HG02943 (cell line): ENCODE results near the gene TCF21.
"Not testable (repeated sequence)": the region's sequence is repeated elsewhere in the genome, so short reads cannot be mapped to it uniquely, and the experiment has no call there.

ENCODE experiments used
- ATAC-seq: cut with Tn5 transposase; IDR thresholded peaks from one replicate; pipeline ENCODE4 v1.9.1; 2021; ENCODE audit warnings: mild to moderate bottlenecking, low read depth, moderate library complexity; ENCODE audit not compliant: unreplicated experiment

TCF21 gene

GRCh38 chr6:133888929-133889556 is at the start of gene TCF21:
Gene TCF21, plus strand, starts transcription at chr6:133889113. Its CDS starts 285 bp downstream, at chr6:133889398.
- no peak for ATAC-seq

- no peak for ATAC-seq
These were observed 47.7 kb upstream of the TCF21 start for GRCh38 chr6:133841176-133841575.

GRCh38 chr6:133843098-133843497 is 45.8 kb upstream of the TCF21 start:
- ATAC-seq: no peak

- ATAC-seq: no peak
These were observed 44.2 kb upstream of the TCF21 start for GRCh38 chr6:133844709-133845108.

GRCh38 chr6:133854041-133854363 is 34.9 kb upstream of the TCF21 start:
- ATAC-seq: no peak

- ATAC-seq: no peak
These were observed 34.3 kb upstream of the TCF21 start for GRCh38 chr6:133854364-133855275.

- no peak for ATAC-seq
These were observed 33.5 kb upstream of the TCF21 start for GRCh38 chr6:133855276-133855990.

GRCh38 chr6:133855991-133856370 is 32.9 kb upstream of the TCF21 start:
- ATAC-seq: no peak

- no peak for ATAC-seq
These were observed 32.0 kb upstream of the TCF21 start for GRCh38 chr6:133856911-133857310.

GRCh38 chr6:133857696-133858095 is 31.2 kb upstream of the TCF21 start:
- no peak for ATAC-seq

GRCh38 chr6:133861337-133861736 is 27.6 kb upstream of the TCF21 start:
- not testable (repeated sequence) for ATAC-seq

GRCh38 chr6:133863228-133863627 is 25.7 kb upstream of the TCF21 start:
- no peak for ATAC-seq

- ATAC-seq: no peak
These were observed 23.2 kb upstream of the TCF21 start for GRCh38 chr6:133865680-133866079.

GRCh38 chr6:133871131-133871530 is 17.8 kb upstream of the TCF21 start:
- ATAC-seq: no peak

- ATAC-seq: no peak
These were observed 15.4 kb upstream of the TCF21 start for GRCh38 chr6:133873538-133873937.

- ATAC-seq: no peak
These were observed 11.8 kb upstream of the TCF21 start for GRCh38 chr6:133877116-133877515.

- ATAC-seq: no peak
These were observed 8.9 kb upstream of the TCF21 start for GRCh38 chr6:133880006-133880405.

- ATAC-seq: no peak
These were observed 8.0 kb upstream of the TCF21 start for GRCh38 chr6:133880896-133881295.

GRCh38 chr6:133886104-133886775 is 2.7 kb upstream of the TCF21 start:
- no peak for ATAC-seq

GRCh38 chr6:133887156-133887879 is 1.6 kb upstream of the TCF21 start:
- no peak for ATAC-seq
